Hepatocyte (in vitro differentiated cells): ENCODE data around the gene RAB11FIP3.

Experiments used
- EZH2 ChIP-seq: fragments of 200-600 bp; sonication (generic); IDR thresholded peaks from 2 replicates; pipeline ENCODE4 v1.6.1; 2016; ENCODE audit warnings: antibody characterized with exemption, mild to moderate bottlenecking, borderline replicate concordance
- EZH2phosphoT487 ChIP-seq: fragments of 200-600 bp; sonication (generic); IDR thresholded peaks from one replicate; pipeline ENCODE4 v1.6.1; 2018; ENCODE audit warnings: antibody characterized with exemption, mild to moderate bottlenecking, low read depth, moderate library complexity; ENCODE audit not compliant: unreplicated experiment, severe bottlenecking
- TF ChIP-seq, protein P1 (sequence below): fragments of 200-600 bp; sonication (generic); IDR thresholded peaks from 2 replicates; pipeline ENCODE4 v1.5.1; 2016; ENCODE audit warnings: antibody characterized with exemption, mild to moderate bottlenecking; ENCODE audit not compliant: poor library complexity

DNA sequence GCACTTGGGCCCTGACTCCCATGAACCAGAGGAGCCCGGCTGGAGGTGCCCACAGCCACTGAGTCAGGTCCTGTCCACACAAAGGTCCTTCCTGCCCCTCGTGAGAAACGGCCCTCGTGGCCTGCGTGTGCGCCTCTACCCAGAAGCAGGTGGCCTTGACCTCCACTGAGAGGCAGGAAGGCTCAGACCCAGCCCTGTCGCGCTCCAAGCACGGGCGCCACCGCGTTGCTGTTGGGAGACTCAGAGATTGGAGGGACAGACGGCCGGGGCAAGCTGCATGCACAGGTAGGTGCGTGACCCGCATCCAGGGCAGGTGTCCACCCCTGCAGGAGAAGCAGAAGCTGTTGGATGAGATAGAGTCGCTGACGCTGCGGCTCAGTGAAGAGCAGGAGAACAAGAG lies 94.0 kb downstream of the RAB11FIP3 start:
- TF ChIP-seq EZH2 (no peak), EZH2phosphoT487 (no peak)
- TF ChIP-seq, protein P1, sequence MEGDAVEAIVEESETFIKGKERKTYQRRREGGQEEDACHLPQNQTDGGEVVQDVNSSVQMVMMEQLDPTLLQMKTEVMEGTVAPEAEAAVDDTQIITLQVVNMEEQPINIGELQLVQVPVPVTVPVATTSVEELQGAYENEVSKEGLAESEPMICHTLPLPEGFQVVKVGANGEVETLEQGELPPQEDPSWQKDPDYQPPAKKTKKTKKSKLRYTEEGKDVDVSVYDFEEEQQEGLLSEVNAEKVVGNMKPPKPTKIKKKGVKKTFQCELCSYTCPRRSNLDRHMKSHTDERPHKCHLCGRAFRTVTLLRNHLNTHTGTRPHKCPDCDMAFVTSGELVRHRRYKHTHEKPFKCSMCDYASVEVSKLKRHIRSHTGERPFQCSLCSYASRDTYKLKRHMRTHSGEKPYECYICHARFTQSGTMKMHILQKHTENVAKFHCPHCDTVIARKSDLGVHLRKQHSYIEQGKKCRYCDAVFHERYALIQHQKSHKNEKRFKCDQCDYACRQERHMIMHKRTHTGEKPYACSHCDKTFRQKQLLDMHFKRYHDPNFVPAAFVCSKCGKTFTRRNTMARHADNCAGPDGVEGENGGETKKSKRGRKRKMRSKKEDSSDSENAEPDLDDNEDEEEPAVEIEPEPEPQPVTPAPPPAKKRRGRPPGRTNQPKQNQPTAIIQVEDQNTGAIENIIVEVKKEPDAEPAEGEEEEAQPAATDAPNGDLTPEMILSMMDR = no peak
